Neural progenitor cell (in vitro differentiated cells): Measurements from ENCODE around the gene GLOD4. TPM values are rescaled to one million over a fixed set of nuclear protein-coding genes. Genes with fewer than 3 reads are reported as not detected.

Source experiments
- DNase-seq: peaks from one replicate; pipeline ENCODE4 v3.0.0-alpha.2; 2016; ENCODE audit warnings: low spot score
- H2AFZ ChIP-seq: fragments of 200-600 bp; sonication (generic); replicated peaks from 2 replicates; pipeline ENCODE4 v1.6.1; 2016; ENCODE audit warnings: antibody characterized with exemption
- H3F3A ChIP-seq: fragments of 200-600 bp; sonication (generic); 2 replicates; pipeline ENCODE4 v1.6.1; 2016; ENCODE audit warnings: antibody characterized with exemption, low read depth
- H3K27ac ChIP-seq: fragments of 200-600 bp; sonication (generic); 2 replicates; pipeline ENCODE4 v1.5.1; 2016; ENCODE audit warnings: mild to moderate bottlenecking
- H3K27me3 ChIP-seq: fragments of 200-600 bp; sonication (generic); 2 replicates; pipeline ENCODE4 v1.6.1; 2016; ENCODE audit warnings: mild to moderate bottlenecking, moderate library complexity
- H3K36me3 ChIP-seq: fragments of 200-600 bp; sonication (generic); 2 replicates; pipeline ENCODE4 v1.5.1; 2016
- H3K4me1 ChIP-seq: fragments of 200-600 bp; sonication (generic); 2 replicates; pipeline ENCODE4 v1.6.1; 2016; ENCODE audit warnings: mixed run types
- H3K4me2 ChIP-seq: fragments of 200-600 bp; sonication (generic); 2 replicates; pipeline ENCODE4 v1.6.1; 2016
- H3K4me3 ChIP-seq: fragments of 200-600 bp; sonication (generic); 2 replicates; pipeline ENCODE4 v1.5.1; 2016
- H3K79me2 ChIP-seq: fragments of 200-600 bp; sonication (generic); 2 replicates; pipeline ENCODE4 v1.6.1; 2016; ENCODE audit warnings: low read depth
- H3K9ac ChIP-seq: fragments of 200-600 bp; sonication (generic); 2 replicates; pipeline ENCODE4 v1.6.1; 2016
- H3K9me3 ChIP-seq: fragments of 200-600 bp; sonication (generic); 2 replicates; pipeline ENCODE4 v1.5.1; 2016; ENCODE audit warnings: low read depth
- H4K20me1 ChIP-seq: fragments of 200-600 bp; sonication (generic); 2 replicates; pipeline ENCODE4 v1.6.1; 2016; ENCODE audit warnings: low read depth
- H3K27ac Mint-ChIP-seq: 3 replicates; pipeline ENCODE4 v1.8.0; 2021; ENCODE audit warnings: mixed read lengths
- H3K27me3 Mint-ChIP-seq: 2 replicates; pipeline ENCODE4 v1.8.0; 2022; ENCODE audit warnings: low read depth, mild to moderate bottlenecking, inconsistent platforms, moderate library complexity, mixed read lengths; ENCODE audit not compliant: insufficient read depth
- H3K36me3 Mint-ChIP-seq: 3 replicates; pipeline ENCODE4 v1.8.0; 2021; ENCODE audit warnings: mixed read lengths
- H3K4me1 Mint-ChIP-seq: 3 replicates; pipeline ENCODE4 v1.8.0; 2021; ENCODE audit warnings: mixed read lengths
- H3K4me3 Mint-ChIP-seq: 3 replicates; pipeline ENCODE4 v1.8.0; 2021; ENCODE audit warnings: mild to moderate bottlenecking, moderate library complexity, mixed read lengths
- H3K9me3 Mint-ChIP-seq: 3 replicates; pipeline ENCODE4 v1.8.0; 2020; ENCODE audit warnings: mixed read lengths
- EZH2 ChIP-seq: fragments of 200-600 bp; sonication (generic); IDR thresholded peaks from 2 replicates; pipeline ENCODE4 v1.6.1; 2017; ENCODE audit warnings: antibody characterized with exemption, mild to moderate bottlenecking, moderate library complexity
- EZH2phosphoT487 ChIP-seq: fragments of 200-600 bp; sonication (generic); IDR thresholded peaks from 2 replicates; pipeline ENCODE4 v1.6.1; 2017; ENCODE audit warnings: antibody characterized with exemption
- total RNA-seq: library from RNA; depleted of rRNA; stranded (reverse); fragments of >200 nt; gene quantifications from 2 replicates; pipeline ENCODE4 v1.2.3, GENCODE V29; 2015; ENCODE audit warnings: low replicate concordance
- TF ChIP-seq, protein P1 (sequence below): fragments of 200-600 bp; sonication (generic); IDR thresholded peaks from 2 replicates; pipeline ENCODE4 v1.5.1; 2017; ENCODE audit warnings: antibody characterized with exemption, mild to moderate bottlenecking

Gene GLOD4
- total RNA-seq, 1 donor from 2014 or later = 309 TPM

DNA sequence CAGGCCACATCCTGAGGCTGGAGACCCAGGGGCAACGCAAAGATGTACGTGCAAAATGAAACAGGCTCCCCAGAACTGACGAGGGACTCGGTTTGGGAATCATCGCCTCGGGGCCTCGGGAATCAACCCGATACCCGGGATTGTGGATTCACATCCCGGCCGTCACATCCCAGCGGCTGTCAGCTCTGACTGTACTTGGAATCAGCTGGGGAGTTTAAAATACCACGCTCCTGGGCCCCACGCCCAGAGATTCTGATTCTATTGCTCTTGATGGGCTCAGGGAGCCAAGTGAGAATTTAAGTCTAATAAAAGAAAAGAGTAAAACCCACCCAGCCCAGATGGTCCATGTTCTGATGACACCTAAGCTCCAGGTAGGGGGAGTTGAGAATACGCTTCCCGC, 42.3 kb upstream of the GLOD4 start:
- no peak overlapping the region for H3K4me3 Mint-ChIP-seq
- H3K27me3 Mint-ChIP-seq = peaks cover 2% of the 10 kb centered on the region
- no peaks in the 10 kb centered on the region for H3K36me3 ChIP-seq
- DNase-seq = no peak
- peaks cover 4% of the 10 kb centered on the region for H3K4me1 Mint-ChIP-seq
- no peak overlapping the region for H3K27ac Mint-ChIP-seq
- H3K36me3 Mint-ChIP-seq = peaks cover 17% of the 10 kb centered on the region
- no peaks in the 10 kb centered on the region for H3K9me3 Mint-ChIP-seq
- H2AFZ ChIP-seq = no peak overlapping the region
- H4K20me1 ChIP-seq = peaks cover 3% of the 10 kb centered on the region
- no peaks in the 10 kb centered on the region for H3K9me3 ChIP-seq
- H3K27me3 ChIP-seq = no peaks in the 10 kb centered on the region
- TF ChIP-seq EZH2phosphoT487 = no peak
- TF ChIP-seq, protein P1, sequence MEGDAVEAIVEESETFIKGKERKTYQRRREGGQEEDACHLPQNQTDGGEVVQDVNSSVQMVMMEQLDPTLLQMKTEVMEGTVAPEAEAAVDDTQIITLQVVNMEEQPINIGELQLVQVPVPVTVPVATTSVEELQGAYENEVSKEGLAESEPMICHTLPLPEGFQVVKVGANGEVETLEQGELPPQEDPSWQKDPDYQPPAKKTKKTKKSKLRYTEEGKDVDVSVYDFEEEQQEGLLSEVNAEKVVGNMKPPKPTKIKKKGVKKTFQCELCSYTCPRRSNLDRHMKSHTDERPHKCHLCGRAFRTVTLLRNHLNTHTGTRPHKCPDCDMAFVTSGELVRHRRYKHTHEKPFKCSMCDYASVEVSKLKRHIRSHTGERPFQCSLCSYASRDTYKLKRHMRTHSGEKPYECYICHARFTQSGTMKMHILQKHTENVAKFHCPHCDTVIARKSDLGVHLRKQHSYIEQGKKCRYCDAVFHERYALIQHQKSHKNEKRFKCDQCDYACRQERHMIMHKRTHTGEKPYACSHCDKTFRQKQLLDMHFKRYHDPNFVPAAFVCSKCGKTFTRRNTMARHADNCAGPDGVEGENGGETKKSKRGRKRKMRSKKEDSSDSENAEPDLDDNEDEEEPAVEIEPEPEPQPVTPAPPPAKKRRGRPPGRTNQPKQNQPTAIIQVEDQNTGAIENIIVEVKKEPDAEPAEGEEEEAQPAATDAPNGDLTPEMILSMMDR = no peak
- TF ChIP-seq EZH2 = no peak
- peaks cover 5% of the 10 kb centered on the region for H3K79me2 ChIP-seq
- no peak overlapping the region for H3K4me3 ChIP-seq
- H3K4me1 ChIP-seq = no peaks in the 10 kb centered on the region
- no peak overlapping the region for H3K27ac ChIP-seq
- H3K9ac ChIP-seq = no peak overlapping the region
- H3K4me2 ChIP-seq = no peak overlapping the region
- H3F3A ChIP-seq = no peaks in the 10 kb centered on the region

DNA sequence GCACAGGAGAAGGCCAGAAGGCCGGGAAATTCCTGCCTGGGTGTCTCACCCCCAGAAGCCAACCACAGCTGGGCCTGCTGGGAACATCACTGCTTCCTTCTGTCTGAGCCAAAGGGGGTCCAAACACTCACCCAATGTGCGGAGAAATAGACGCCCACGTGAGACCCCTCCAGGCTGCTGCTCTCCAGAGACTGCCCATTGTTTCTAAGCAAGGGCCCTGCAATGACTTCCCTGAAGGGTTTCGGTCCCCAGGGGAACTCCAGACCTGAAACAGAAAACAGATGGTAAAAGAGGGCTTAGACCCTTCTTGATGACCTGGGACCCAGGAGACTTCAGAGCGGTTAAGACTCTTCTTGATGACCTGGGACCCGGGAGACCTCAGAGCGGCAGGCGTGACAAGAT, 41.4 kb upstream of the GLOD4 start:
- Histone ChIP-seq H3K4me2 (no peak overlapping the region), H3K27me3 (no peaks in the 10 kb centered on the region), H3K9ac (no peak overlapping the region), H3K36me3 (no peaks in the 10 kb centered on the region), H3K27ac (no peak overlapping the region), H3F3A (no peaks in the 10 kb centered on the region), H4K20me1 (peaks cover 3% of the 10 kb centered on the region), H3K79me2 (no peaks in the 10 kb centered on the region), H2AFZ (no peak overlapping the region), H3K9me3 (no peaks in the 10 kb centered on the region), H3K4me1 (no peaks in the 10 kb centered on the region), H3K4me3 (no peak overlapping the region)
- Mint-ChIP-seq H3K27ac (no peak overlapping the region), H3K27me3 (peaks cover 2% of the 10 kb centered on the region), H3K9me3 (no peaks in the 10 kb centered on the region), H3K4me1 (peaks cover 4% of the 10 kb centered on the region), H3K4me3 (no peak overlapping the region), H3K36me3 (peaks cover 17% of the 10 kb centered on the region)
- DNase-seq = no peak
- no peak for TF ChIP-seq EZH2
- TF ChIP-seq, protein P1 = no peak
- TF ChIP-seq EZH2phosphoT487 = no peak

DNA sequence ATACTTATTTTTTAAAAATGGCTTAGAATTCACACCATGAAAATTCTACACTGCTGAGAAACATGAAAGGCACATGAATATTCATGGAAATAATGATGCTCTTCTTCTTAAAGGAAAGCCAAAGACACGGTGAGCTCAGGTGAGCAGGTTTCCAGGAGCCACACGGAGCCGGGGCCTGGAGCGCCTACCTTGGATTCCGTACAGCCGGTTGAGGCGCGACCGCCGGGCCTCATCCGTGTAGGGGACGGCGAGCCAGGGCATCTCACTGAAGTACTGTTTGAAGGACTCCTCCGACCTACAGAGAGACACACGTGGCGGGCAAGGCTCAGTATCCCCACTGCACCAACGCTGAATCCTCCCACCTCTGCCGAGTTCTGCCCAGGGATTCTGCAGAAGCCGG, 37.2 kb upstream of the GLOD4 start:
- H3K4me3 Mint-ChIP-seq = no peak overlapping the region

More for the DNA sequence above, 37.2 kb upstream of the GLOD4 start:
- no peaks in the 10 kb centered on the region for H3K79me2 ChIP-seq
- Mint-ChIP-seq H3K27me3 (peaks cover 2% of the 10 kb centered on the region), H3K4me1 (no peaks in the 10 kb centered on the region), H3K9me3 (no peaks in the 10 kb centered on the region), H3K27ac (no peak overlapping the region), H3K36me3 (peaks cover 28% of the 10 kb centered on the region)
- H3K27me3 ChIP-seq = no peaks in the 10 kb centered on the region
- H4K20me1 ChIP-seq = no peaks in the 10 kb centered on the region
- H3K27ac ChIP-seq = no peak overlapping the region
- H3K4me1 ChIP-seq = no peaks in the 10 kb centered on the region
- DNase-seq = no peak
- TF ChIP-seq, protein P1 = no peak
- TF ChIP-seq EZH2phosphoT487 = no peak
- TF ChIP-seq EZH2 = no peak
- no peak overlapping the region for H3K4me3 ChIP-seq
- H2AFZ ChIP-seq = no peak overlapping the region
- no peaks in the 10 kb centered on the region for H3F3A ChIP-seq
- no peak overlapping the region for H3K4me2 ChIP-seq
- H3K36me3 ChIP-seq = no peaks in the 10 kb centered on the region
- H3K9me3 ChIP-seq = no peaks in the 10 kb centered on the region
- no peak overlapping the region for H3K9ac ChIP-seq
